Mesothelial cell of epicardium (in vitro differentiated cells): ENCODE data around the gene TPGS1. TPM values are rescaled to one million over a fixed set of nuclear protein-coding genes. Genes with fewer than 3 reads are reported as not detected.

ENCODE experiments used
- DNase-seq, 2 experiments: peaks; one replicate each; pipeline ENCODE4 v3.0.0; 2021; ENCODE audit warnings: low spot score in 2 of 2; ENCODE audit not compliant: unreplicated experiment in 2 of 2
- H3K27ac Mint-ChIP-seq: 2 replicates; pipeline ENCODE4 v1.8.0; 2021; ENCODE audit warnings: mixed read lengths
- H3K27me3 Mint-ChIP-seq: 2 replicates; pipeline ENCODE4 v1.8.0; 2021; ENCODE audit warnings: low read depth, mixed read lengths
- H3K36me3 Mint-ChIP-seq: 2 replicates; pipeline ENCODE4 v1.8.0; 2021; ENCODE audit warnings: mixed read lengths
- H3K4me1 Mint-ChIP-seq: 2 replicates; pipeline ENCODE4 v1.8.0; 2021; ENCODE audit warnings: mixed read lengths
- H3K4me3 Mint-ChIP-seq: 2 replicates; pipeline ENCODE4 v1.8.0; 2021; ENCODE audit warnings: mild to moderate bottlenecking, moderate library complexity, mixed read lengths
- H3K9me3 Mint-ChIP-seq: 2 replicates; pipeline ENCODE4 v1.8.0; 2021; ENCODE audit warnings: mixed read lengths
- CTCF ChIP-seq: fragments of 200-600 bp; sonication (generic); IDR thresholded peaks from one replicate; pipeline ENCODE4 v1.5.0; 2021; ENCODE audit warnings: antibody characterized with exemption; ENCODE audit not compliant: unreplicated experiment
- total RNA-seq: library from RNA; stranded (reverse); gene quantifications from 3 replicates; pipeline ENCODE4 v1.2.1, GENCODE V29; 2021

Gene TPGS1
- total RNA-seq, 1 donor from 2014 or later, result 32.4 TPM

- Mint-ChIP-seq H3K4me3 (no peak overlapping the region), H3K27ac (no peak overlapping the region), H3K27me3 (peaks cover 8% of the 10 kb centered on the region), H3K9me3 (no peaks in the 10 kb centered on the region), H3K4me1 (peaks cover 3% of the 10 kb centered on the region), H3K36me3 (no peaks in the 10 kb centered on the region)
- no peak for TF ChIP-seq CTCF
- no peak for DNase-seq
These were observed 47.5 kb downstream of the TPGS1 start for GRCh38 chr19:554817-555216.

- no peaks in the 10 kb centered on the region for H3K36me3 Mint-ChIP-seq
- peaks cover 3% of the 10 kb centered on the region for H3K4me1 Mint-ChIP-seq
- DNase-seq, result no peak
- H3K27me3 Mint-ChIP-seq, result peaks cover 8% of the 10 kb centered on the region
- H3K4me3 Mint-ChIP-seq, result no peak overlapping the region
- no peak for TF ChIP-seq CTCF
- no peak overlapping the region for H3K27ac Mint-ChIP-seq
- no peaks in the 10 kb centered on the region for H3K9me3 Mint-ChIP-seq
These were observed 48.1 kb downstream of the TPGS1 start for GRCh38 chr19:555474-555808.

- no peak for DNase-seq
- Mint-ChIP-seq H3K4me3 (no peak overlapping the region), H3K27me3 (peaks cover 3% of the 10 kb centered on the region), H3K27ac (no peak overlapping the region), H3K9me3 (no peaks in the 10 kb centered on the region), H3K4me1 (no peaks in the 10 kb centered on the region), H3K36me3 (peaks cover 1% of the 10 kb centered on the region)
- no peak for TF ChIP-seq CTCF
These were observed 49.5 kb downstream of the TPGS1 start for GRCh38 chr19:556611-557382.

GRCh38 chr19:558770-559439 lies 51.6 kb downstream of the TPGS1 start:
- H3K4me3 Mint-ChIP-seq, result no peak overlapping the region
- no peaks in the 10 kb centered on the region for H3K27me3 Mint-ChIP-seq
- peak in 1 of 2 experiments; percentile 14 for DNase-seq
- H3K36me3 Mint-ChIP-seq, result peaks cover 12% of the 10 kb centered on the region
- peaks cover 6% of the 10 kb centered on the region for H3K9me3 Mint-ChIP-seq
- no peak overlapping the region for H3K27ac Mint-ChIP-seq
- H3K4me1 Mint-ChIP-seq, result no peaks in the 10 kb centered on the region
- no peak for TF ChIP-seq CTCF

GRCh38 chr19:560121-560520 lies 52.8 kb downstream of the TPGS1 start:
- H3K4me1 Mint-ChIP-seq, result no peaks in the 10 kb centered on the region
- H3K27me3 Mint-ChIP-seq, result no peaks in the 10 kb centered on the region
- H3K9me3 Mint-ChIP-seq, result peaks cover 6% of the 10 kb centered on the region
- peaks cover 12% of the 10 kb centered on the region for H3K36me3 Mint-ChIP-seq
- DNase-seq, result no peak
- TF ChIP-seq CTCF, result no peak
- H3K27ac Mint-ChIP-seq, result no peak overlapping the region
- H3K4me3 Mint-ChIP-seq, result no peak overlapping the region
